A673 (cell line): Measurements from ENCODE around the gene RACGAP1.

Experiments used
- EZH2 ChIP-seq: fragments of 200-600 bp; sonication (generic); IDR thresholded peaks from 2 replicates; pipeline ENCODE4 v1.6.1; 2017; ENCODE audit warnings: borderline replicate concordance, low read depth, mild to moderate bottlenecking, mixed read lengths, antibody characterized with exemption, low read length; ENCODE audit not compliant: poor library complexity, severe bottlenecking
- TF ChIP-seq, protein P1 (sequence below): fragments of 300-800, 200-600 bp; sonication (generic); conservative IDR thresholded peaks from 2 replicates; pipeline ENCODE4 v1.5.1; 2017; ENCODE audit warnings: low read depth, mild to moderate bottlenecking, antibody characterized with exemption, low read length, moderate library complexity, mixed read lengths

DNA sequence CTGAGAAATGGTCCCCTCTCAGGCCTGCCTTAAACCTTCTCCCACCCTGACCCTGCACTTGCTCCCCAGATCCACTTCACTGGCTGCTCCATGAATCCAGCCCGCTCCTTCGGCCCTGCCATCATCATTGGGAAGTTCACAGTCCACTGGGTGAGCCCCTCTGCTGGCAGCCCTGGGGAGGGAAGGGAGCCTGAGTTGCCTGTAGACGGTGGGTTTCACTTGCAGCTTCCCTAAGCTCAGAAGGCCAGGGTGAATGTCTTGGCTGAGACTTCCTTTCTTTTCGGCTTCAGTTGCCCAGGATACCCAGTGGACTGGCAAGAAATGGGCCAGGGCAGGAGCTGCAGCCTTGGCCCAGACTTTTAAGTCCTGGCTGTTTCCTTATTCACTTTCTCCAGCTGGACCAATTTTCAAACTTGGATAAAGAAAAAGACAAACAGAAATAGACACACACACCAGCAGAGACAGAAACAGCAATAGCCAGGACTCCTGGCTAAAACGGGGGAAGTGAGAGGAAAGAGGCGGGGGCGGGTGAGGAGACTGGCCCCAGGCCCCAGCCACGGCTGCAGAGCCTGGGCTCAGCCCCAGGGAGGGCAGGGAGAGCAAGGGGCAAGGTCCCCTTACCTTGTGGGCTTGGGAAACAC lies 50.5 kb downstream of the RACGAP1 start:
- no peak for TF ChIP-seq EZH2
- TF ChIP-seq, protein P1, sequence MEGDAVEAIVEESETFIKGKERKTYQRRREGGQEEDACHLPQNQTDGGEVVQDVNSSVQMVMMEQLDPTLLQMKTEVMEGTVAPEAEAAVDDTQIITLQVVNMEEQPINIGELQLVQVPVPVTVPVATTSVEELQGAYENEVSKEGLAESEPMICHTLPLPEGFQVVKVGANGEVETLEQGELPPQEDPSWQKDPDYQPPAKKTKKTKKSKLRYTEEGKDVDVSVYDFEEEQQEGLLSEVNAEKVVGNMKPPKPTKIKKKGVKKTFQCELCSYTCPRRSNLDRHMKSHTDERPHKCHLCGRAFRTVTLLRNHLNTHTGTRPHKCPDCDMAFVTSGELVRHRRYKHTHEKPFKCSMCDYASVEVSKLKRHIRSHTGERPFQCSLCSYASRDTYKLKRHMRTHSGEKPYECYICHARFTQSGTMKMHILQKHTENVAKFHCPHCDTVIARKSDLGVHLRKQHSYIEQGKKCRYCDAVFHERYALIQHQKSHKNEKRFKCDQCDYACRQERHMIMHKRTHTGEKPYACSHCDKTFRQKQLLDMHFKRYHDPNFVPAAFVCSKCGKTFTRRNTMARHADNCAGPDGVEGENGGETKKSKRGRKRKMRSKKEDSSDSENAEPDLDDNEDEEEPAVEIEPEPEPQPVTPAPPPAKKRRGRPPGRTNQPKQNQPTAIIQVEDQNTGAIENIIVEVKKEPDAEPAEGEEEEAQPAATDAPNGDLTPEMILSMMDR, result no peak
